ENCODE measurements around the gene CDK6.

CDK6 gene

GRCh38 chr7:92657391-92657790 is 179.0 kb downstream of the CDK6 start:
- ChIA-PET POLR2A (no interaction called here), CTCF (no interaction called here)
- DNase-seq (ENCODE audit: extremely low spot score) = no peak
- no peak for TF ChIP-seq FOXA1 (IDR thresholded peaks at IDR 0.05)
- TF ChIP-seq NFRKB (IDR thresholded peaks at IDR 0.05) = no peak
- no peak for TF ChIP-seq L3MBTL2 (conservative IDR thresholded peaks at IDR 0.05)
- TF ChIP-seq TARDBP (IDR thresholded peaks at IDR 0.05) = no peak
- TF ChIP-seq PKNOX1 (IDR thresholded peaks at IDR 0.05) = no peak

DNA sequence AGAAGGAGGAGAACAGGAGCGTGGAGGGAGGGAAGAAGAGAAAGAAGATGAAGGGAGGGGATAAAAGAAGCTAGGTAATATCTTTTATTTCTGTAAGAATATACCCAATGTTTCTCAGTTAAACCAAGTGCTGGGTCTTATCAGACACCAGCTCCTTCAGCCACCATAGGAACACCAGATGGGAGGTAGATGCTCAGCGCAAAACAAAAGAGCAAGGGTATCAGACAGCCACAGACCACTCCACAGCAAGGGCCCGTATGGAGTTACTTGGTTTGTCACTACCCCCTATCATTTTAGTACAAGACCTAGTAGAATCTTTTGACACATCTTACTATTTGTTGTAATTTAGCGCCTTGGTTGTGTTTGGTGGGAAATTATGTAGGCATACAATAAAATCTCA is 180.3 kb downstream of the CDK6 start:
- CTCF ChIA-PET = no interaction called here
- TF ChIP-seq SUZ12 (IDR thresholded peaks at IDR 0.05) (no peak), CTBP1 (IDR thresholded peaks at IDR 0.05; ENCODE audit: borderline replicate concordance) (no peak), L3MBTL2 (conservative IDR thresholded peaks at IDR 0.05) (no peak), HDGF (IDR thresholded peaks at IDR 0.05; ENCODE audit: borderline replicate concordance) (no peak), LEF1 (IDR thresholded peaks at IDR 0.05; ENCODE audit: borderline replicate concordance) (no peak), BHLHE40 (IDR thresholded peaks at IDR 0.05; ENCODE audit: borderline replicate concordance) (no peak), PKNOX1 (IDR thresholded peaks at IDR 0.05) (no peak), ZNF384 (IDR thresholded peaks at IDR 0.05) (no peak), ELF4 (IDR thresholded peaks at IDR 0.05) (no peak)

DNA sequence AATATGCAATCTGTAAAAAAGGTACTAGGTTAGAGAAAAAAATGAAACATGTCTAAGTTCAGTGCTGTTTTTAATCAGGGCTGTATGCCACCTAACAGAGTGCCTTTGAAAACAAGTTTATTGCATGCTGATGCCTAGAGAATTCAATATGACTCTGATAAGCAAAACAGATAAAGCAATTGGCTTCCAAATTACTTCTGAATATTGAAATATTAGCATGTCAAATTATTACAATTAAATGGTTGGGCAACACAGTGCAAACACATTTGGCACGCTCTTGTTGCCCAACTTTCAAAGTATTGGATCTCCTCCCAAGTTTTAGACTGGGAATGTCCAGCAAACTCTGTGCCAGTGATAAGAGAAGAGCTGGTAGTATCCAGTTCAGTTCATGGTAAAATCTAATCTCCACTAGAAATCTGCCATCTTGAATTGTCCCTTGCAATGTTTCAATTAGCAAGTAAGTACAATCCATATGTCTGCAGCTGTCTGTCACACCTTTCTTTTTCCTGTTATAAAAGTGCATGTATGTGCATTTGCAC is 181.0 kb downstream of the CDK6 start:
- POLR2A ChIA-PET = no interaction called here
- no peak for DNase-seq (ENCODE audit: extremely low spot score)
- CTCF ChIA-PET = no interaction called here
- TF ChIP-seq SP1 (IDR thresholded peaks at IDR 0.05) = no peak
- TF ChIP-seq NFRKB (IDR thresholded peaks at IDR 0.05) = no peak
- TF ChIP-seq BHLHE40 (IDR thresholded peaks at IDR 0.05; ENCODE audit: borderline replicate concordance) = no peak

More for the DNA sequence above, 180.3 kb downstream of the CDK6 start:
- DNase-seq (ENCODE audit: extremely low spot score) = no peak
- POLR2A ChIA-PET = no interaction called here

- no peak for DNase-seq (ENCODE audit: extremely low spot score)
These were observed 183.2 kb downstream of the CDK6 start for GRCh38 chr7:92653136-92653535.

GRCh38 chr7:92652536-92652935 is 183.8 kb downstream of the CDK6 start:
- no peak for TF ChIP-seq ZNF384 (IDR thresholded peaks at IDR 0.05)
- no peak for TF ChIP-seq TARDBP (IDR thresholded peaks at IDR 0.05)
- TF ChIP-seq ELF4 (IDR thresholded peaks at IDR 0.05) = no peak
- TF ChIP-seq FOXM1 (IDR thresholded peaks at IDR 0.05; ENCODE audit: borderline replicate concordance) = no peak
- no peak for TF ChIP-seq SUZ12 (IDR thresholded peaks at IDR 0.05)
- no peak for TF ChIP-seq ARNT (IDR thresholded peaks at IDR 0.05)
- DNase-seq (ENCODE audit: extremely low spot score) = no peak
- POLR2A ChIA-PET = no interaction called here
- CTCF ChIA-PET = no interaction called here

More at GRCh38 chr7:92653136-92653535, 183.2 kb downstream of the CDK6 start:
- TF ChIP-seq TARDBP (IDR thresholded peaks at IDR 0.05) = no peak
- TF ChIP-seq BHLHE40 (IDR thresholded peaks at IDR 0.05; ENCODE audit: borderline replicate concordance) = no peak
- no peak for TF ChIP-seq ELF4 (IDR thresholded peaks at IDR 0.05)
- no peak for TF ChIP-seq SUZ12 (IDR thresholded peaks at IDR 0.05)
- no peak for TF ChIP-seq L3MBTL2 (conservative IDR thresholded peaks at IDR 0.05)
- TF ChIP-seq NFRKB (IDR thresholded peaks at IDR 0.05) = no peak
- no peak for TF ChIP-seq PKNOX1 (IDR thresholded peaks at IDR 0.05)
- TF ChIP-seq ARNT (IDR thresholded peaks at IDR 0.05) = no peak
- TF ChIP-seq LEF1 (IDR thresholded peaks at IDR 0.05; ENCODE audit: borderline replicate concordance) = no peak
- no peak for TF ChIP-seq ZNF384 (IDR thresholded peaks at IDR 0.05)
- TF ChIP-seq SP1 (IDR thresholded peaks at IDR 0.05) = no peak
- TF ChIP-seq HDGF (IDR thresholded peaks at IDR 0.05; ENCODE audit: borderline replicate concordance) = no peak
- POLR2A ChIA-PET = no interaction called here
- CTCF ChIA-PET = no interaction called here

DNA sequence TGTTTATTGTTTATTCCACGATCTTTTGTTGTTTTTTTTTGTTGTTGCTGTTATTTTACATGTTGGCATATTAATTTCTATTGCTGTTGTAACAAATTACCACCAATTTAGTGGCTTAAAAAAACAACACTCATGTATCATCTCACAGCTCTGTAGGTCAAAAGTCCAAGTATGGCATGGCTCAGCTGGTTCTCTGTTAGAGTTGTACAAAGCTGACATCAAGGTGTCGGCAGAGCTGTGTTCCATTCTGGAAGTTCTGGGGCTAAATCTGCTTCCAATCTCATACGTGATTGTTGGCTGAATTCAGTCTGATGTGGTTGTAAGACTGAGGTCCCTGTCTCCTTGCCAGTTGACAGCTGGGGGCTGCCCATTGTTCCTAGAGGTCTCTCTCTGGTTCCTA is 186.0 kb downstream of the CDK6 start:
- TF ChIP-seq ELF4 (IDR thresholded peaks at IDR 0.05) (no peak), SUZ12 (IDR thresholded peaks at IDR 0.05) (no peak), PKNOX1 (IDR thresholded peaks at IDR 0.05) (no peak), FOXM1 (IDR thresholded peaks at IDR 0.05; ENCODE audit: borderline replicate concordance) (no peak), BHLHE40 (IDR thresholded peaks at IDR 0.05; ENCODE audit: borderline replicate concordance) (no peak), FOXA1 (IDR thresholded peaks at IDR 0.05) (no peak), ZNF384 (IDR thresholded peaks at IDR 0.05) (no peak), CTBP1 (IDR thresholded peaks at IDR 0.05; ENCODE audit: borderline replicate concordance) (no peak), FOXK2 (IDR thresholded peaks at IDR 0.05) (no peak), HDGF (IDR thresholded peaks at IDR 0.05; ENCODE audit: borderline replicate concordance) (no peak)

GRCh38 chr7:92648067-92648466 is 188.3 kb downstream of the CDK6 start:
- no peak for DNase-seq (ENCODE audit: extremely low spot score)
- no peak for TF ChIP-seq PKNOX1 (IDR thresholded peaks at IDR 0.05)
- TF ChIP-seq NFRKB (IDR thresholded peaks at IDR 0.05) = no peak
- TF ChIP-seq FOXA1 (IDR thresholded peaks at IDR 0.05) = no peak
- no peak for TF ChIP-seq L3MBTL2 (conservative IDR thresholded peaks at IDR 0.05)
- TF ChIP-seq CTBP1 (IDR thresholded peaks at IDR 0.05; ENCODE audit: borderline replicate concordance) = no peak
- no peak for TF ChIP-seq BHLHE40 (IDR thresholded peaks at IDR 0.05; ENCODE audit: borderline replicate concordance)
- no peak for TF ChIP-seq SUZ12 (IDR thresholded peaks at IDR 0.05)
- TF ChIP-seq TARDBP (IDR thresholded peaks at IDR 0.05) = no peak
- CTCF ChIA-PET = no interaction called here
- POLR2A ChIA-PET = no interaction called here

More for the DNA sequence above, 186.0 kb downstream of the CDK6 start:
- ChIA-PET POLR2A (no interaction called here), CTCF (no interaction called here)
- no peak for DNase-seq (ENCODE audit: extremely low spot score)
